ENCODE data around the gene C10orf90. TPM values are rescaled to one million over a fixed set of nuclear protein-coding genes. Genes with fewer than 3 reads are reported as not detected.

The C10orf90 gene
- total RNA-seq, 1 donor = not detected

DNA sequence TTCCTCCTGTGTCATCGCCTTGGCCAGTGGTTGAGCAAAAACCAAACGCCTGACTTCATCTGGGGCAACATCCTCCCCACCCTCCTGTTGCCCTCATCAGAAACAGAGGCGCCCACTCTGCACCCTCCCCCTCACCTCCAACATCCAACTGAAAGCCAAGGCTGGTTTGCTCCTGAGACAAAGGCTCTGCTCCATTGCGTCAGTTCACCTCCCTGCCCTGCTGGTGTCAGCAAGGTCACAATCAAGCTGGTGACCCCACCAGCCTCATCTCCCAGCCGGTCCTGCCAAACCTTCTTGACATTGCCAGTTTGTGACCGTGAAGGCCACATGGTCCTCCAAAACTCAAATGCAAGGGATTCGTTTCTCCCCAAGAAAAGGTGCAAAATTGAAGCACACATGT, 150.5 kb downstream of the C10orf90 start:
- TF ChIP-seq, protein P1, sequence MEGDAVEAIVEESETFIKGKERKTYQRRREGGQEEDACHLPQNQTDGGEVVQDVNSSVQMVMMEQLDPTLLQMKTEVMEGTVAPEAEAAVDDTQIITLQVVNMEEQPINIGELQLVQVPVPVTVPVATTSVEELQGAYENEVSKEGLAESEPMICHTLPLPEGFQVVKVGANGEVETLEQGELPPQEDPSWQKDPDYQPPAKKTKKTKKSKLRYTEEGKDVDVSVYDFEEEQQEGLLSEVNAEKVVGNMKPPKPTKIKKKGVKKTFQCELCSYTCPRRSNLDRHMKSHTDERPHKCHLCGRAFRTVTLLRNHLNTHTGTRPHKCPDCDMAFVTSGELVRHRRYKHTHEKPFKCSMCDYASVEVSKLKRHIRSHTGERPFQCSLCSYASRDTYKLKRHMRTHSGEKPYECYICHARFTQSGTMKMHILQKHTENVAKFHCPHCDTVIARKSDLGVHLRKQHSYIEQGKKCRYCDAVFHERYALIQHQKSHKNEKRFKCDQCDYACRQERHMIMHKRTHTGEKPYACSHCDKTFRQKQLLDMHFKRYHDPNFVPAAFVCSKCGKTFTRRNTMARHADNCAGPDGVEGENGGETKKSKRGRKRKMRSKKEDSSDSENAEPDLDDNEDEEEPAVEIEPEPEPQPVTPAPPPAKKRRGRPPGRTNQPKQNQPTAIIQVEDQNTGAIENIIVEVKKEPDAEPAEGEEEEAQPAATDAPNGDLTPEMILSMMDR (IDR thresholded peaks at IDR 0.05; ENCODE audit: insufficient read depth, low read depth, low read length) = no peak
- no peak overlapping the region for H3K4me3 ChIP-seq (ENCODE audit: low read depth, low read length)
- DNase-seq (ENCODE audit: low read depth) = no peak

GRCh38 chr10:126519185-126519584, 151.3 kb downstream of the C10orf90 start:
- TF ChIP-seq, protein P1 (IDR thresholded peaks at IDR 0.05; ENCODE audit: insufficient read depth, low read depth, low read length) = no peak
- DNase-seq (ENCODE audit: low read depth) = no peak

DNA sequence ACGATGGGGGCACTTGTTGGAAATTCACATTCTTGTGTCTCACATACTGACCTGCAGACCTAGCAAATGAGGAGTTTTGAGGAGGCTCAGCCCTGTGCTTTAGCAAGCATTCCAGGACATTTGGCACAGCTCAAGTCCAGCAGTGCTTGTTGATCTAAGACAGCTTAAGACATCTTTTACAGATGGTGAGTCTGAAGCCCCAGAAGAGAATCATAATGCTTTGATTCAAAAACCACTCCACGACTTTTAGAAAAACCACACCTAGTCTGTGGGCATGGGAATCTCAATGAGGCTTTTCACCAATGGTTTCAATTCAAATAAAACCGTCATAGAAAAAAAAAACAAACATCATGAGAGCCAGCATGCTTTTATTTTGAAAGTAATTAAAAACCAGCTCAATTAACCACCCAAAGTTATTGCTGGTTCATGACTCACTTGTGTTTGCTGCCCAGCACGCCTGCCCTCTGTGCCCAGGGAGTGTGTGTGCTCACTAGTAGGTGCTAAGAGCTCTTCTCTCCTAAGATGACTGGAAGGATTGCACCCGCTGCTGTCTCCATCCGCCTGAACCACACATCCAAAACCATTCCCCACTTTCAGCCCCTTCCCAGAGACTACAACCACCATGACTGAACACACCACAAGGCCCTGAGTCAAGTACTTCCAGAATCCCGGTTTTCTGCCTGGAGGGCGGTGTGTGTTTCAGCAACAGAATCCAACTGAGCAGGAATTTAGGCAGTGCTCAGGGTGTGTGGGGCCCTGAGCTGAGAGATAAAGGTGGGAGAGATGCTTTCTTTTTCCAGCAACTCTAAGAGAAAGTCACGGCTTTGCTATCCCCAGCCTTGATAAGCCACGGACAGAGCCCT, 152.0 kb downstream of the C10orf90 start:
- no peak overlapping the region for H3K4me3 ChIP-seq (ENCODE audit: low read depth, low read length)
- TF ChIP-seq, protein P1 (IDR thresholded peaks at IDR 0.05; ENCODE audit: insufficient read depth, low read depth, low read length) = no peak
- DNase-seq (ENCODE audit: low read depth) = no peak

More at GRCh38 chr10:126519185-126519584, 151.3 kb downstream of the C10orf90 start:
- H3K4me3 ChIP-seq (ENCODE audit: low read depth, low read length) = no peak overlapping the region

- H3K4me3 ChIP-seq (ENCODE audit: low read depth, low read length) = no peak overlapping the region
- TF ChIP-seq, protein P1 (IDR thresholded peaks at IDR 0.05; ENCODE audit: insufficient read depth, low read depth, low read length) = no peak
- no peak for DNase-seq (ENCODE audit: low read depth)
These were observed 154.0 kb downstream of the C10orf90 start for GRCh38 chr10:126516515-126516914.

GRCh38 chr10:126511917-126512479, 158.5 kb downstream of the C10orf90 start:
- no peak overlapping the region for H3K4me3 ChIP-seq (ENCODE audit: low read depth, low read length)
- no peak for DNase-seq (ENCODE audit: low read depth)
- TF ChIP-seq, protein P1 (IDR thresholded peaks at IDR 0.05; ENCODE audit: insufficient read depth, low read depth, low read length) = no peak

DNA sequence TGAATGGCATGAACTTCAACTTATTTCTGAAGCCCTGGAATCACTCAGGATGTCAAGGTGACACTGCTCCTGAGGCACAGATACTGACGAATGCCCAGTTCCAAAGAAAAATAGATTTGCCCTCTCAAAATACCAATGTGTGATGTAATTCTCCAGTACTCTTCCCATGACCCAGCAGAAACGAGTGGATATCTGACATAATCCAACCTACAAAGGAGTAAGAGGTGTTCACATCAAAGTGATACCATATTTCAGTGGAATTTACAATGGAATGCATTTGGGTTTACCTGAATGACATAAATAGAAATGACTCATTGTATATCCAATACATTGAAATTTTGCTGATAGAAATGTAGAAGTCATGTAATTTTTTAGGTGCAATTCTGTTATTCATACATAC, 161.3 kb downstream of the C10orf90 start:
- TF ChIP-seq, protein P1 (IDR thresholded peaks at IDR 0.05; ENCODE audit: insufficient read depth, low read depth, low read length) = no peak

More for the DNA sequence above, 161.3 kb downstream of the C10orf90 start:
- no peak for DNase-seq (ENCODE audit: low read depth)
- H3K4me3 ChIP-seq (ENCODE audit: low read depth, low read length) = no peak overlapping the region

Data from fibroblast of villous mesenchyme (primary cell).